ENCODE results near the gene FAM3C.

DNA sequence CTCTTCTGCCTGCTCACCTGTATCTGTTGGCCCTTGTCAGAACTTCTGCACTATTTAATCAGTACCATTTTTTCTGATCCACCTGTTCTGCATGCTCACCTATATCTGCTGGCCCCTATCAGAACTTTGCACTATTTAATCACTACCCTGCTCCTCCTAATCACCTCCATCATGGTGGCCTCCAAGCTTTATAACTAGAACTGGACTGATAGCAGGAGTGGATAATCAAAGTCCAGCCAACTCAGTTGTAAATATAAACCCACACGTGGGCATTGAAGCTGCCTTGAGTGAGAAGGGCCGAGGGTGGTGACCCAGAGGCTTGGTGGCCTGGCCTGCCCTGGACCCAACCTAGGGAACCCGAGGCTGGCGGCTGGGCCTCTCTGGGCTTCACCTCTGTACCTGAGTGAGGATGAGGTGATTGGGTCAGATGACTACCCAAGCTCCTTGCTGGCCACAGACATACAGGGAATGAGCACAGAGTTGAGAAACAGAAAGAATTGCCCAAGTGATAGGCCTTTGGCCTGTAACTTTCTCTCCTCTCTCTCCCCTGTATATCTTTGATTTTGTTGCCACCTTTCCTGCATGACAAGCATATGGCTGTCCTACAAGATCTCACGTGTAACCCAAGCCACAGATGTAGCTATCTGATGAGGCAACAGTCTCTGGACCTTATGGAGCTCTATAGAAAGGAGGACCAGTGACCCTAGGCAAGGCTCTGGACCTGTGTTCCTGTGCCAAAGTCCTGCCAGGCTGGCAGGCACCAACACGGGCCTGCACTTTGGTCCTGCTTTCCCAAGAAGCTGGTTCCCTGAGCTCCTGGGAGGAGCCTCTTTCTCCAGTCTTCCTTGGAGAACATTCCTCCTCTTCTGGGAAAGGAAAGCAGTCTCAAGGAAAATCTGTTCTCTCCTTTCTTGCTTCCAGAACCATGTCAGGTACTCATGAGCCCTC is 23.4 kb upstream of the FAM3C start:
- no peak for TF ChIP-seq CTCF (IDR thresholded peaks at IDR 0.05)
- TF ChIP-seq POLR2A (IDR thresholded peaks at IDR 0.05): no peak

Measured in thyroid gland (tissue), 4 donors.